Brain microvascular endothelial cell (primary cell): Measurements from ENCODE around the gene EXOG.

Source experiments
- DNase-seq: peaks from one replicate; pipeline ENCODE4 v3.0.0-alpha.2; 2020
- H3K27ac ChIP-seq: fragments of 250-450 bp; sonication (Bioruptor Pico); 2 replicates; pipeline ENCODE4 v1.5.1; 2020; ENCODE audit warnings: mild to moderate bottlenecking, moderate library complexity
- H3K27me3 ChIP-seq: fragments of 250-450 bp; sonication (Bioruptor Pico); replicated peaks from 2 replicates; pipeline ENCODE4 v1.5.1; 2020; ENCODE audit warnings: mild to moderate bottlenecking
- H3K36me3 ChIP-seq: fragments of 250-450 bp; sonication (Bioruptor Pico); replicated peaks from 2 replicates; pipeline ENCODE4 v1.5.1; 2020; ENCODE audit warnings: mild to moderate bottlenecking
- H3K4me3 ChIP-seq: 2 replicates; pipeline ENCODE4 v1.5.1; 2011; ENCODE audit warnings: low read depth, mild to moderate bottlenecking, control low read depth, low read length, moderate library complexity
- in situ Hi-C: cut with HindIII; loops from 2 replicates; pipeline ENCODE4 v1.10.0; 2017; ENCODE audit warnings: low sequenced_read_pairs, low pct_ligation_motif_present
- TF ChIP-seq, protein P1 (sequence below): IDR thresholded peaks from 2 replicates; pipeline ENCODE4 v1.5.1; 2011; ENCODE audit warnings: low read depth, mild to moderate bottlenecking, moderate library complexity, low read length, control low read depth, inconsistent platforms; ENCODE audit errors: missing control alignments

The EXOG gene

GRCh38 chr3:38454178-38454883 is 41.8 kb upstream of the EXOG start:
- in situ Hi-C loops = no loop called here
- TF ChIP-seq, protein P1, sequence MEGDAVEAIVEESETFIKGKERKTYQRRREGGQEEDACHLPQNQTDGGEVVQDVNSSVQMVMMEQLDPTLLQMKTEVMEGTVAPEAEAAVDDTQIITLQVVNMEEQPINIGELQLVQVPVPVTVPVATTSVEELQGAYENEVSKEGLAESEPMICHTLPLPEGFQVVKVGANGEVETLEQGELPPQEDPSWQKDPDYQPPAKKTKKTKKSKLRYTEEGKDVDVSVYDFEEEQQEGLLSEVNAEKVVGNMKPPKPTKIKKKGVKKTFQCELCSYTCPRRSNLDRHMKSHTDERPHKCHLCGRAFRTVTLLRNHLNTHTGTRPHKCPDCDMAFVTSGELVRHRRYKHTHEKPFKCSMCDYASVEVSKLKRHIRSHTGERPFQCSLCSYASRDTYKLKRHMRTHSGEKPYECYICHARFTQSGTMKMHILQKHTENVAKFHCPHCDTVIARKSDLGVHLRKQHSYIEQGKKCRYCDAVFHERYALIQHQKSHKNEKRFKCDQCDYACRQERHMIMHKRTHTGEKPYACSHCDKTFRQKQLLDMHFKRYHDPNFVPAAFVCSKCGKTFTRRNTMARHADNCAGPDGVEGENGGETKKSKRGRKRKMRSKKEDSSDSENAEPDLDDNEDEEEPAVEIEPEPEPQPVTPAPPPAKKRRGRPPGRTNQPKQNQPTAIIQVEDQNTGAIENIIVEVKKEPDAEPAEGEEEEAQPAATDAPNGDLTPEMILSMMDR = no peak
- H3K27me3 ChIP-seq = no peaks in the 10 kb centered on the region
- no peak for DNase-seq
- no peak overlapping the region for H3K27ac ChIP-seq
- peak overlapping the region; percentile 67 for H3K4me3 ChIP-seq
- no peaks in the 10 kb centered on the region for H3K36me3 ChIP-seq

- no peak for DNase-seq
- Histone ChIP-seq H3K27me3 (no peaks in the 10 kb centered on the region), H3K27ac (no peak overlapping the region), H3K36me3 (no peaks in the 10 kb centered on the region), H3K4me3 (peak overlapping the region; percentile 67)
- in situ Hi-C loops = no loop called here
- TF ChIP-seq, protein P1 = no peak
These were observed 41.1 kb upstream of the EXOG start for GRCh38 chr3:38454884-38455638.

DNA sequence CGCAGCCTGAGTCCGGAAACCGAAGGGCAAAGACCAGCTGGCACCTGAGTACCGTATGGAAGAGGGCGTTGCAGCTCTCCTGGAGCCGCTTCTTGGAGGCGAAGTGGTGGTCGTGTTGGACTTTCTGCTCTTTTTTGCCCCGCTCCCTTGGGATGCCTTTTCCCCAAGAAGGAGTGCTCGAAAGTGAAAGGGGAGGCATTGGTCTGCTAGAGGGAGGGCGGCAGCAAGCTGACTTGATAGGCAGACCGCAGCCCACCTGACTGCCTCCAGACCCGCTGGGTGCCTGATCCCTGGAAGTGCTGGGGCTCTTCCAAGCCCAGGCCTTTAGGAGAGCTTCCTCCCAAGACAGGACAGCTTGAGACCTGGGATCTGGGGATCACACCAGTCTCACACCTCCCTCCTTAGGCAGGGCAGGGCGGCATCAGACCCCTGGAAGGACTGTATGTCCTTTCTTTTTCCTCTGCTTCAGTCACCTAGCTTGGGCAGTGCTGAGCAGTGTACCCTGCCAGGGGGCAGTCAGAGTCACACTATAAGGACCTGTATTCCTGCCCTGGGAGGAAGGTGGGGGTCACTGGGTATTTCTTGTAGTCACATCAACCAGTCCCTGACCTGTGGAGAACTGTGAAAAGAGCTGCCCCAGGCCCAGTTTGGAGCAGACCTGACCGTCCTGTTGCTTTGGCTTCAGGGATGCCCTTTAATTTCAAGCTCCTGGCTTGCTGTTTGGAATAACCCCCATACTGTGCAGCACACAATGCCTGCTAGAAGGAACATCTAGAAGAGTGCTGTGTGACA is 40.3 kb upstream of the EXOG start:
- DNase-seq = no peak
- no peaks in the 10 kb centered on the region for H3K27me3 ChIP-seq
- no peak overlapping the region for H3K27ac ChIP-seq

DNA sequence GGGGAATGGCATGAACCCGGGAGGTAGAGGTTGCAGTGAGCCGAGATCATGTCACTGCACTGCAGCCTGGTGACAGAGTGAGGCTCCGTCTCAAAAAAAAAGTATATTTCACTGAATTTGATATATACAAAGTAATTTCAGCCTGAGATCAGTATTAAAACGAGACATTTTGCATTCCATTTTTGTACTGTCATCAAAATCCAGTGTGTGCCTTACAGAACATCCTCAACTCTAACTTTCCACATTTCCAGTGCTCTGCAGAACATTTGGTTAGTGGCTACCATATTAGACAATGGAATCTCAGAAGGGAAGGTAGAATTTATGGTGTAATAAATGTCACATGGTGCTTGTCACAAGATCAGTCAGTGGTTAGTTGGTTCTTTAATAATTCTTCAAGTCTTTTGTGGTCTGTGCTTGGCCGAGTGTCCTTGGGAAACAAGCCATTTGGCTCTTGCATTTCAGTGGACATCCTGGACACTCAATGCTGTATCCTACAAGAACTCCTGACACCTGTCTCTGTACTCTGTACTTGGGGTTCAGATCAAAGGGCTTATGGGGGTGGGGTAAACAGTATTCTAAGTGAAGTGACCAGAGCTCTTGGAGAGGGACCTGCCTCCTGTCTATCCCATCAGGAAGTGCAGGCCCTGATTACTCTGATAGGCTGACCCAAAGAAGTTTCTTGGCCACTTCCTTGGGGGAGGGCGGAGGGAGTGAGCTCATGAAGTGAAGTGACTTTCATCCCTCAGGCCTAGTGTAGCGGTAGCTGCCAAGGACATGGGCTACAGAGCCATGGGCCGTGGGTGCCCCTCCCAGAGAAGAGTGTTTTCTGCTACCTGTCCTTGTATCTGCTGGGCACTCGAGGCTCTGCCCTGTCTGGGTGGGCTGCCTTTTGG is 38.8 kb upstream of the EXOG start:
- Histone ChIP-seq H3K27ac (no peak overlapping the region), H3K4me3 (no peak overlapping the region), H3K36me3 (no peaks in the 10 kb centered on the region), H3K27me3 (no peaks in the 10 kb centered on the region)
- in situ Hi-C loops = no loop called here
- TF ChIP-seq, protein P1 = no peak
- no peak for DNase-seq

More for the DNA sequence above, 40.3 kb upstream of the EXOG start:
- TF ChIP-seq, protein P1 = no peak
- in situ Hi-C loops = no loop called here
- H3K36me3 ChIP-seq = no peaks in the 10 kb centered on the region
- H3K4me3 ChIP-seq = peak overlapping the region; percentile 67

GRCh38 chr3:38458796-38459498 is 37.2 kb upstream of the EXOG start:
- TF ChIP-seq, protein P1 = no peak
- no peak for DNase-seq
- no peaks in the 10 kb centered on the region for H3K36me3 ChIP-seq
- no peaks in the 10 kb centered on the region for H3K27me3 ChIP-seq
- H3K27ac ChIP-seq = no peak overlapping the region
- in situ Hi-C loops = no loop called here
- no peak overlapping the region for H3K4me3 ChIP-seq
